NCI-H1694 treated with DMSO at 0.1 percent for 48 hours (cell line): ENCODE data around the gene PGRMC2.

ENCODE experiments used
- DNase-seq: peaks from one replicate; lab custom pipeline; 2025; lab: John Stamatoyannopoulos, UW

The PGRMC2 gene

GRCh38 chr4:128220286-128221235 is 67.1 kb downstream of the PGRMC2 start:
- peak; percentile 60 for DNase-seq
